SH-SY5Y (cell line): Measurements from ENCODE around the gene PCBP4.

Source experiments
- GATA2 ChIP-seq: IDR thresholded peaks from 2 replicates; pipeline ENCODE4 v1.6.1; 2011; ENCODE audit warnings: mild to moderate bottlenecking, low read depth, low read length
- GATA3 ChIP-seq: IDR thresholded peaks from 2 replicates; pipeline ENCODE4 v1.6.1; 2011; ENCODE audit warnings: low read depth, mild to moderate bottlenecking, low read length, moderate library complexity

DNA sequence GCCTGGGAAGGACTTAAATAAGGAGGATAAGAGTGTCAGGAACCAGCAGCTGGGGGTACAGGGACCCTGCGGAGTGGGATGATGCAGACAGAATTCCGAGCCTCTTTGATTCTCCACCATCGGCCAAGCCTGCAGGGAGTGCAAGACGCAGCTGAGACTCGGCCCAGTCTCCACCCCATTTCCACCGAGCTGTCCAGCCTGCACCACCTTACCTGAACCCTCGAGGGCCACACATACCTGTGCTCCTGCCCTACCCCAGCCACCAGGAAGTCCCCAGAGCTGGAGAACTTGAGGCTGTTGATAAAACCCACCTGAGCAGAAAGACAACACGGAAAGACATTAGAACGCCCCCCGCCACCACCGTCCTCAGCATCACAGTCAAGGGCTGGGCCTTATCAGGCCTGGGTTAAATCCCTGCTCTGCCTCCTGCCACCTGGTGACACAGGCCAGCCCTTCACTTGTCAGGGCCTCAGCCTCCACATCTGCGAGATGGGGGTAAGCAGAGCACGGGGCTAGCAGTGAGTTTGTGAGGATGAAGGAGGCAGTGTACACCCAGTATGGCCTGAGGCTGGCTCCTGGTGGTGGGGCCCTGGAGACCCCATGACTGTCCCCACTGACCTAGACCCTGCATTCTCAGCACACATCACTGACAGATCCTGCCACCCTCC, 33.6 kb downstream of the PCBP4 start:
- no peak for TF ChIP-seq GATA2
- TF ChIP-seq GATA3, result no peak
